CD4-positive, alpha-beta T cell treated with Interleukin-4 for 4 hours (primary cell): Measurements from ENCODE around the gene CREM.
"Not testable (repeated sequence)": the region's sequence is repeated elsewhere in the genome, so short reads cannot be mapped to it uniquely, and the experiment has no call there.

Experiments used
- DNase-seq: peaks from one replicate; pipeline ENCODE4 v3.0.0-alpha.2; 2020

The CREM gene

DNA sequence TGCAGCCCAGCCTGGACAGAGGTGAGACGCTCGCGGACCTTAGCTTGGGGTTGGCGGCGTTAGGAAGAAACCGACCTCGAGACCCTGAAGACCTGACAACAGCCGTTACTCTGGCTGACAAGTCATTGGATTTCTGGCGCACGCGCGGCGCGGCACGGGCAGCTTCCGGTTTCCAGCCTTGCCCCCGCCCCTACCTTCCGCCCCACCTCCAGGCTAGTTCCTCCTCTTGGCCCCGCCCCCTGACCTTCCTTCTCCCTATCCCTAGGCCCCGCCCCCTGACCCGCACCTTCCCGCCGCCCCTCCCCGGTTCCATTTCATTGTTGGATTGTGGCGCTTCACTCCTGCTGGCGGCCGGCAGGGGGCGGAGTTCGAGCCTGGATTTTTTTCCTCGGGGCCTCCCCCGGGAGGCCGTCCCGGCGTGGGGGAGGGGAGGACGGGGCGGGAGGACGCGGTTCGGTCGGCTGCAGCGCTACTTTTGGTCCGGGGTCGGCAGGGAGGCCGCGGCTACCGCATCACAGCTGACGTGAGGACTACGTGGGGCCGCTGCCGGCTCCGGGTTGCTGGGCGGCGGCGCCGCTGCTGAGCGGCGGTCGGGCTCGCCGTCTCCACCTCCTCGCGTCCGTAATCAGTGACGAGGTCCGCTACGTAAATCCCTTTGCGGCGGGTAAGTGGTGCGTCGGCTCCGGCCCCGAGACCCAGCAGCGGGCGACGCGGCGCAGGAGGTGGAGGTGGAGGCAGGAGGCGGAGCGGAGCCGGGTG lies at the start of gene CREM:
Gene CREM, plus strand, starts transcription at position 317 of the 759 bp plus-strand sequence. CDS start 10,990 bp downstream, outside the sequence.
- DNase-seq: peak; percentile 98

DNA sequence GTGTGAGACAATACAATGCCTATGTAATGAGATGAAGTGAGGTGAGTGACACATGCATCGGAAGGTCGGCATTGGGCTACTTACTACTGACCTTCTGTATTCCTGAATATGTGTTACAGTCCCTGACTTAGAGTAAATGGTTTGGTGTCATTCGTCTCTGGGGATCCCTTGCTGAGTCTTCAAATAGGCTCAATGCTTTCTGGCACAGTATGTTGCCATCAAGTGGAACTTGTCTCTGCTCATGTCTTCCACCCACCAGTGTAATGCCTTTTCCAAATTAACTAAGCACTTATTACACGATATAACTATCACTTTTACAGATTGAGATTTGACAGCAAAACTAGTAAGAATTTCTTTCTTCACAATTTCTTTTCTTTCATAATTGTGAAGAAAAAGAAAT lies 47.4 kb upstream of the CREM start:
- DNase-seq: no peak

- DNase-seq: no peak
Measured at GRCh38 chr10:35079763-35080162, 46.9 kb upstream of the CREM start.

DNA sequence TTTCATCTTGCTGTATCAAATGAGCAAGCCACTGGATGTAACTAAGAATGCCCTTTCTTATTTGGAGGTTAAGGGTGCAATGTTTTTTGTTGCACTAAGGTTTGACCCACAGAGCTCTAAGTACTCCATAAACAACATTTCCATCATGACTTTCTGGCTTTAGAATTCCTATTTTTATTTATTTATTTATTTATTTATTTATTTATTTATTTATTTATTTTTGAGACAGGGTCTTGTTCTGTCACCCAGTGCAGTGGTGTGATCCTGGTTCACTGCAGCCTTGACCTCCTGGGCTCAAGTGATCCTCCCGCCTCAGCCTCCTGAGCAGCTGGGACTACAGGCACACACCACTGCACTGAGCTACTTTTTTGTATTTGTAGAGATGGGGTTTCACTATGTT lies 46.4 kb upstream of the CREM start:
- DNase-seq: not testable (repeated sequence)

- no peak for DNase-seq
Measured at GRCh38 chr10:35083242-35083641, 43.4 kb upstream of the CREM start.

DNA sequence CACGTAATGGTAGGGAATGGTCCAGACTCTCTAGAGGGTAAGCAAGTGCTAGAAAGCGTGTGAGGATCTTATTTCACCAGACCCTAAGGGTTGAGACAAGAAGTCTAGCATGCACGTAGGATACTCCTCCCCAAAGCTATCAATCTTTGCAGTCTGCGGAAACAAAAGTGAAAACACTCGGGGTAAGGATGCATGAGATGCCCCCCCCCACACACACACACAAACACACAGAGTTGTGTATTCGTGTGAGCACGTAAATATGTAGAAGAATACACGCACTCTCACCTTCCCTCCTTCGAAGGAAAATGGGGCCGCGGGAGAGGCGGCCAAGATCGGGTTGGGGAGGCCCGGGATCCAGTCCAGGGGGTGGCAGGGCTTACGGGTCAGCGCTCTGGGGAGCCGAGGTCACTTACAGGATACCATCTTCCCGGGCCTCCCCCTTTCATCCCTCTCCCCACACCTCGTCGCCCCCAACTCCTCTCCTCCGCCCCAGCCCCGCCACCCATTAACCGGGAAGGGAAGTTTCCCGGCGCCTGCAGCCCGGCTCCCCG lies 37.0 kb upstream of the CREM start:
- DNase-seq: peak; percentile 14

DNA sequence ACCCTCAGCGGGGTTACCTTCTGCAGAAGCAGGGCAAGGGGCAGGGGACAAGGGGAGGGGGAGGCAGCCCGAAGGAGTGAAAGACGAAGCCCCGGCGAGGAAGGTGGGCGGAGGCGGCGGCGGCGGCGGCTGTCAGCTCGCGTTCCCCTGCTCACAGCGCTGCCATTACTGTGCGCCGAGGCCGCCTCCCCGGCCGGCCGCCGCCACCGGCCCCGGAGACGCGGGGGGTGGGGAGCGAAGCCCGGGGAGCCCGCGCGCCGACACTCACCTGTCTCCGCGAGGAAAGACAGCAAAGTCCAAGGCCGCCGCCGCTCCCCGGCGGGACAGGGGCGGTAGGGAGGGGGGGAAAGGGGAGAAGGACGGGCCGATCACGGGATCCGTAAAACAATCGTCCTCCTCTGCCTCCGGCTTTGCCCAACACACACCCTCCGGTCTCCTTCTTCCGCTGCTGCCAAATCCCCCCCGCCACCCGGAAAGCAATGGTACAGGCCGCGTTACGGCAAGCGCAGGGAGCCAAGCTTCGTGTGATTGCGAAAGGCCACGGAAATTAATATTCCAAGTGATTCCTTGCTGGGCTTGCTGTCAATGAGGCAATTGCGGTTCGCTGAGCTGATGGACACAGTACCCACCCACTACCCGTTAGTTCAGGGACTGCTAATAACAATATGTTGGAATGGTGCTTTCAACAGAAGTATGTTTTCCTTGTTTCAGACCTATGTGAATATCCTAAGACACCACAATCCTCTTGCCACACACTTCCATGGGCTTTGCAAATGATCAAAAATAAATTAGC lies 36.3 kb upstream of the CREM start, which contains the start of gene CUL2:
Gene CUL2, minus strand, starts transcription at position 180 of the 793 bp plus-strand sequence. CDS start 19,024 bp downstream, outside the sequence.
- peak; percentile 96 for DNase-seq

DNA sequence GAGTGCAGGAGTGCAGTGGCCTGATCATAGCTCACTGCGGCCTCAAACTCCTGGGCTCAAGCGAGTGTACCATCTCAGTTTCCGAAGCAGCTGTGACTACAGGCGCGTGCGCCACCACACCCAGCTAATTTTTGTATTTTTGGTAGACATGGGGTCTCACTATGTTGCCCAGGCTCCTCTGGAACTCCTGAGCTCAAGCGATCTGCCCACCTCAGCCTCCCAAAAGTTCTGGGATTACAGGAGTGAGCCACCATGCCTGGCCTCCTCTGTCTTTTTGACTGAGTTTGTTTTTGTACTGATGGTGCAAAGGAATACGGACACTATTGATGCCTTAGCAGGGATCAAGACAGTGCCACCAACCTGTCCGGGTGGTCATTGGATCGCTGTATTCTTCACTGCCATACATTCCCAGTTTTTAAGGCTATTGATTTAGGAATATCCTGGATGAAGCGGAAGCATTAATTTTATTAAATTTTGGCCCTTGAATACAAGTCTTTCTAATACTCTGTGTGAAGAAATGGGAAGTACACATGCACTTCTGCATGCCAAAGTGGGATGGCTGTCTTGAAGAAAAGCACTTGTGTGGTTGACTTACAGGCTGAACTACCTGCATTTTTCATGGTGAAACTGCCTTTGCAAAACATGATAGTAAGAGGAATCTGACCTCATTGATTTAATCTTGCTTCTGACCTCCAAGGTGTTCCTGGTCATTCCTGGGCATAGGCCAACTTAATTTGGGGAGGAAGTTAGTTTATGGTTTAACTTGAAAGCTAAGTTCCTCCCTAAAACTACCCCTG lies 34.5 kb upstream of the CREM start:
- no peak for DNase-seq

DNA sequence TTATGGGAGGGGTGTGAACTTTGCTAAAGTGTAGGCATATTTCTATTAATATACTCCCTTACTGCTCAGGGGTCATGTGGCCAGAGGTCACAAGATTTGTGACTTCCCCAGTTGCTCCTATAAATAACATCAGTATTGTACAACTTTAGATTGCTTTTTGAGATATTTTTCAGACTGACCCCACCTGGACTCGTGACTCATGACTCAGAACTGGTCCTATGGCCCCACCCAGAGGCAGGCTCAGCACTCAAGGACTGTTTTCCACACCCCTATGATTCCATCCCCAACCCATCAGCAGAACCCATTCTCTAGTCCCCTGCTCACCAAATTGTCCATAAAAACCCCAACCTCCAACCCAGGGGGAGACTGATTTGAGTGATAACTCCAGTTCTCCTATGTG lies 33.8 kb upstream of the CREM start:
- no peak for DNase-seq

DNA sequence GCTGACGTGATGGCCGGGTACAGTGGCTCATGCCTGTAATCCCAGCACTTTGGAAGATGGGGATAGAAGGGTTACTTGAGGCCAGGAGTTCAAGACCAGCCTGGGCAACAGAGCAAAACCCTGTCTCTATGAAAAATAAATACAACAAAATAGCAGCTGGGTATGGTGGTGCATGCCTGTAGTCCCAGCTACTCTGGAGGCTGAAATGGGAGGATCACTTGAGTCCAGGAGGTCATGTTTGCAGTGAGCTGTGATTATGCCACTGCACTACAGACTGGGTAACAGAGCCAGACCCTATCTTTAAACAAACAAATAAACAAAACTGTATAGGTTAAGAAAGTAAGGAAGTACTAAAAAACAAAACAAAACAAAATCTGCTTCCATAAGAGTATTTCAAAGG lies 30.3 kb upstream of the CREM start:
- no peak for DNase-seq

DNA sequence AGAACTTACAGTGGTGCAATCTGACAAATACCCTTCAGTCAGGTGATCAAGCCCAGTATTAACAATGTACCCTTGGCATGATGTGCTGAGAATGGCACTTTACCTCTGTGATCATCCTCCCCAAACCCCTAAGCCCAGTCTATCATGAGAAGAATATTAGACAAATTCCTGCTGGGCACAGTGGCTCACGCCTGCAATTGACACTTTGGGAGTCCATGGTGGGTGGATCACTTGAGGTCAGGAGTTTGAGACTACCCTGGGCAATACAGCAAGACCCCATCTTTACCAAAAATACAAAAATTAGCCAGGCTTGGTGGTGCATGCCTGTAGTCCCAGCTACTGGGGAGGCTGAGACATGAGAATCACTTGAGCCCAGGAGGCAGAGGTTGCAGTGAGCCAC lies 29.1 kb upstream of the CREM start:
- DNase-seq: no peak

DNA sequence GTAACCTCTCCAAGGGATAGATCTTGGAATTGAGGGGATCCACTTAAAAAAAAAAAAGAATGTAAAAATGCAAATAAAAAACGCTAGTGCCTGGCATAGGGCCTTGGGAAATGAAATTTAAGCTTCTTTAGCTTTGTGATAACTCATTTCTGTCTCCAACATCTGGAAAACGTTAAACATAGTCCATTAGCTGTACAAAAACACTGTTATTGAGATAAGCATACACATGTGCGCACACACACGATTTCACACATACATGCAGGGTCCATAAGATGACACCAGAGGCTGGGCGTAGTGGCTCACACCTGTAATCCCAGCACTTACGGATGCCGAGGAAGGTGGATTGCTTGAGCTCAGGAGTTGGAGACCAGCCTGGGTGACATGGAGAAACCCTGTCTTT lies 22.8 kb upstream of the CREM start:
- DNase-seq: no peak

- no peak for DNase-seq
Measured at GRCh38 chr10:35112571-35112970, 14.1 kb upstream of the CREM start.

- no peak for DNase-seq
Measured at GRCh38 chr10:35119378-35119777, 7.3 kb upstream of the CREM start.

DNA sequence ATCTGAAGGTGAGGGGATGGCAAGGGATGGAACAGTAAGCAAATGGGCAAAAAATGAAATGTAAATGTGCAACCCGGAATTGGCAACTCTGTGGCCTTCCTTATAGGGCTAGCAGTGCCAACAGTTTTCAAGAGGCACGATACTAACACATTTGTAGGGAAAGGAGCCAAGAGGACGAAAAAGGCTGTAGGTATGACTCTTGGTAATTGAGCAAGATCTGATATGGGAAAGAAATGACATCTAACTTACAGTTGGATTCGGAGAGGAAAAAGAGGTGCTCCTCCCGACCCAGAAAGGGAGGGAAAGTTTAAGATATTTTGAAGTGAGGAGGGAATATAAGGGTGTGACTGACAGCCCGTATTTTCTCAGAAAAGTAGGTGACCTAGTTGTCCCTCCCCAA lies 2.1 kb upstream of the CREM start:
- DNase-seq: no peak

DNA sequence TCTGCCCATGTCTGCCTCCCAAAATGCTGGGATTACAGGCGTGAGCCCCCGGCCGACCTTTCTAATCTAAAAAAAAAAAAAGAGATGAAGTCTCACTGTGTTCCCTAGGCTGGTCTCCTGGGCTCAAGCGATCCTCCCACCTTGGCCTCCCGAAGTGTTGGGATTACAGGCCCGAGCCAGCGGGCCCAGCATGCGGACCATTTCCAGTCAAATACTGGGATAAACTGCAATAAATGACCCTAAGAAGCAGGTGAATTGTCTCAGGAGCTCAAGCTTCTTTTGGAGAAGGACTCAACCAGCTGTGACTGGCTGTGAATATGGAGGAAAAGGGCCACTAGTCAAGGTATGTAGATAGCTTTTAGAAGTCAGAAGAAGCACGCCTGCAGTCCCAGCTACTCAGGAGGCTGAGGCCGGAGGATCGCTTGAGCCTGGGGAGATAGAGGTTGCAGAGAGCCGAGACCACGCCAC lies 550 bp upstream of the CREM start:
- no peak for DNase-seq

DNA sequence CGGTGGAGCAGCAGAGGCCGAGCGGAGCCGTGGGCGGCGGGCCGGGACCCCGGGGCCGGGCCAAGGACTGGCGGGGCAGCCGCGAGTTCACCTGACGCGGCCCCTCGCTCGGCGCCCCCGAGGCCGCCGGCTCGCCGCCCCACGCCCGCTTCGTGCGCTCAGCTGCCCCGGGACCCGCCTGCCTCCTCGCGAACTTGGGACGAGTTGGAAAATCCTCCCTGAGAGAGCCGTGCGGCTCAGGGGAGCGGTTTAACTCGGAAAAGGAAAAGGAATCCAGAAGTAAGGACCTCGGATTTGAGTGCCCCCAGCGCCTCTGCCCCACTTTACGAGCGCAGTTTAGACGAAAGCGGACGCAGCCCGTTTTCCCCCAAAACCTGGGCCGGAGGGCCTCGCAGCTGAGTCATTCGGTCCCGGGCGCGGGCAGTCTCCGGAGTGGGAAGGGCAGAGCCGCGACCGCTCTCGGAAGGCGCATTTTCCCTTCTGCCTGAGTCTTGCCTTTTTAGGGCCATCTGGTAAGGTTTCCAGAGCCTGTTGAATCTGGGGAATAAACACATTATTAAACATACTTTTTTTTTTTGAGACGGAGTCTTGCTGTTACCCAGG lies 744 bp downstream of the CREM start:
- peak; percentile 46 for DNase-seq

GRCh38 chr10:35129185-35129674 lies 2.6 kb downstream of the CREM start:
- DNase-seq: no peak

DNA sequence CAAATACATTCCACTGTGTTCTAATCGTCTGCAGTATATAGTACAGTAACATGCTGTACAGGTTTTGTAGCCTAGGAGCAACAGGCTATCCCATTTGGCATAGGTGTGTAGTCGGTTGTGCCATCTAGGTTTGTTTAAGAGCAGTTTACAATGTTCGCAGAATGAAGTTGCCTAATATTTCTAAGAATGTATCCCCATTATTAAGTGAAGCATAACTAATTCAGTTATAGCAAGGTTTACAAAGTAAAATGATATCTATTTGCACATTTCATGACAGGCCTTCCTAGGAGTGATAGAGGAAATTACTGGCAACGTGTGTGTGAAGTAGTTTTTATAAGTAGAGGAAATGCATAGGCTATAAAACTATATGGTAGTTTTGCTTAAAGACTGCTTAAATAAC lies 4.0 kb downstream of the CREM start:
- DNase-seq: no peak

GRCh38 chr10:35132727-35133126 lies 6.1 kb downstream of the CREM start:
- no peak for DNase-seq

DNA sequence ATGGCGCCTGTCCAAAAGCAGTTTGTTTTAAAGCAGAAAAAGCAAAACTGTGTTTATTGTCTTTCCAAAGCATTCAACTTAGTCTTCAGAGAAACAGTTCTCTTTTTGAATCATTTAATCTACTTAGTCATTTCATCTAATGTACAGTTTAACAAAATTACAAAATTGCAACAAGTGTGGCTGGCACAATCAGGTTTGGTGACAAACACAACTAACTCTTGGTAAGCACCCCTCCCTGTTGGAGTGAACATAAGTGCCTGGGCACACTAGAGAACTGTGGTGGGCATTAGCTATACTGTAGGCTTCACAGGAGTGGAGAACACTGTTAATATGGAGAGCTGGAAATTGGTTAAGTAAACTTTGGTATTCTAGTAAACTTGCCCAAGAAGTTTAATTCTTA lies 6.9 kb downstream of the CREM start:
- no peak for DNase-seq

DNA sequence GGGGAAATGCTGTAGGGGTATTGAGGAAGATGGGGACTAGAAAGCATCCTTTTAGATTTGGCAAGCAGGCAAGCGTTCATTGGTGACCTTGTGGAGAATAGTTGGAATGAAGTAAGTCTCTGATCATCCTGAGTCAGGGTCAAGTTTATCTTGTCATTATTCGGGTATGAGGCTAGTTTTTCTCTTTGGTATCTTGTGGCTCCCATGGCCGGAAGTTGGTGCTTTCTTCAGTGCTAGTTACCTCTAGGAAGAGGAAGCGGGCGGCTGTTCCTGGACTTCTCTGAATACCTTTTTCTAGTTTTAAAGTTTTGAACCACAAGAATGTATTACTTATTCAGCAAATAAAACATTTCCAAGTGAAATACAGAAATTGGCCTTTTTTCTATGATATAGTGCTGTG lies 9.2 kb downstream of the CREM start:
- DNase-seq: peak; percentile 24
